HG02970 (cell line): ENCODE measurements around the gene CORO1C.

Experiments used
- ATAC-seq: cut with Tn5 transposase; IDR thresholded peaks from one replicate; pipeline ENCODE4 v1.9.1; 2021; ENCODE audit warnings: mild to moderate bottlenecking, moderate library complexity, moderate number of reproducible peaks; ENCODE audit not compliant: unreplicated experiment, low FRiP score

Gene CORO1C

DNA sequence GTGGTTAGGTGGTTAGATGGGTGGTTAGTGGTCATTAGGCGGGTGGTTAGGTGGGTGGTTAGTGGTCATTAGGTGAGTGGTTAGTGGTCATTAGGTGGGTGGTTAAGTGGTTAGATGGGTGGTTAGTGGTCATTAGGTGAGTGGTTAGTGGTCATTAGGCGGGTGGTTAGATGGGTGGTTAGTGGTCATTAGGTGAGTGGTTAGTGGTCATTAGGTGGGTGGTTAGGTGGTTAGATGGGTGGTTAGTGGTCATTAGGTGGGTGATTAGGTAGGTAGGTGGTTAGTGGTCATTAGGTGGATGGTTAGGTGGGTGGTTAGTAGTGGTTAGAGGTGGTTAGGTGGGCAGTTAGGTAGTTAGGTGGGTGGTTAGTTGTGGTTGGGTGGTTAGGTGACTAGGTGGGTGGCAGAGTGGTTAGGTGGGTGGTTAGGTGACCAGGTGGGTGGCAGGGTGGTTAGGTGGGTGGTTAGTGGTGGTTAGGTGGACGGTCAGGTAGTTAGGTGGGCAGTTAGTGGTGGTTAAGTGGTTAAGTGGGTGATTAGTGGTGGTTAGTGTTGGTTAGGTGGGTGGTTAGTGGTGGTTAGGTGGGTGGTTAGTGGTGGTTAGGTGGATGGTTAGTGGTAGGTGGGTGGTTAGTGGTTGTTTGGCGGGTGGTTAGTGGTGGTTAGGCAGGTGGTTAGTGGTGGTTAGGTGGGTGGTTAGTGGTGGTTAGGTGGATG lies 125.5 kb downstream of the CORO1C start:
- no peak for ATAC-seq

DNA sequence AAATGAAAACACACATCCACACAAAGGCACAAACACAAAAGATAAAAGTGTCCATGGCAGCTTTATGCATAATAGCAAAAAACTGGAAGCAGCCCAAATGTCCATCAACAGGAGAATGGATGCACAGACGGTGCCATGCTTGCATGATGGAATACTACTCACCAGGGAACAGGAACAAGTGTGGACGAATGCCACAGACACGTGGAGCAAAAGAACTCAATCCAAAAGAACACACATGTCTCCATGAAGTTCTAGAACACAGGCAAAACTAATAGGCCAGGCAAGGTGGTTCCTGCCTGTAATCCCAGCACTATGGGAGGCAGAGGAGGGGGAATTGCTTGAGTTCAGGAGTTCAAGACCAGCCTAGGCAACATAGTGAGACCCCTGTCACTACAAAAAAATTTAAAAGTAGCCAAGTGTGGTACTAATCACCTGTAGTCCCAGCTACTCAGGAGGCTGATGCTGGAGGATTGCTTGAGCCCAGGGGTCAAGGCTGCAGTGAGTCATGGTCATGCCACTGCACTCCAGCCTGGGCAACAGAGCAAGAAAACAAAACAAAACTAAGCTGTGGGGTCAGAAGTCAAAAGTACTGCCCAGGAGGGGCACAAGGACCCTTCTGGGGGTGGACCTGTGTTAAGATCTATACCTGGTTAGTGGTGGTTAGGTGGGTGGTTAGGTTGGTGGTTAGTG lies 126.2 kb downstream of the CORO1C start:
- ATAC-seq = no peak

DNA sequence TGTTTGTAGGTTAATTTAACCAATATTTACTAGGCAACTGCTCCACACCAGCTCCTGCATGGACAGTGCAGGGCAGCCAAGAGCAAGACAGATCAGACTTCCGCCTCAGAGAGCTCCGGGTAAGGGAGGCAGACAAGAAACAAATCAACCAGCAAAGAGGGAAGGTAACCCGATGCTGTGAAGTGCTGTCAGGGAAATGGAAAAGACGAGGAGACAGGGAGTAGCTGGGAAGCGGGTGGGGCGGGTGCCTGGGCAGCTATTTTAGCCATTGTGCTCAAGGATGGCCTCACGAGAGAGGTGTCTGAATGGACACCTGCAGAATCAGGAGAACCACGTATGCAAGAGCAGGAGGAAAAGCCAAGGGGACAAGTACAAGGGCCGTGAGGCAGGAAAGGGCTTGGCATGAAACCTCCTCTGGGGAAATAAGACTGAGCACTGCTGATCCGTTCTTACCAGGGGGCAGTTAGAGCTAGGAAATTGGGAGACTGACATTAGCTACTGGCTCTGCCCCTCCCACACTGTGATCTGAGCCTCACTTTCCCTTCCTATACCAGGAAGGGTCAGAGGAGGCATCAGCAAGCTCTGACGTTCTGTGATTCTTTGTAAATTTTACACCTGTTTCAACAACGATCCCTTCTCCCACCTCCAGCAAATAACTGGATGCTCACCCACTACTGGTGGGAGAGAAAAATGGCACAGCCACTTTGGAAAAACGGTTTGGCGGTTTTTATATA lies 126.9 kb downstream of the CORO1C start:
- ATAC-seq = no peak

DNA sequence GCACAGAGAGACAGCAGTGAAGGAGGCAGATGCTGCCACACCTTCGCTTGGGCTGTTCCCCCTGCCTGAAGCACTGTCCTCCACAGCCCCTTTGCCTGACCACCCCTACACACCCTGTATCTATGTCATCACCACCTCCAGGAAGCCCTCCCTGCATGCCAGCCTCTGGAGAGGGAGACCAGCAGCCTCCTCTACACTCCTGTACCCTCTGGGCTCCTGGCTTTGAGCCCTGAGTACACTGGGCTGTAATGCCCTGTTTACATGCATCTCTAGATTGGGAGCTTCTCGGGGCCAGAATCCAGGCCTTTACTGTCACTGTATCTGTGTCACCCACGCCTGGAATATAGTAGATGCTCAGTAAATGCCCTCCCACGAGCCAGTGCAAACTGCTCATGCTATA lies 127.6 kb downstream of the CORO1C start:
- ATAC-seq = no peak

DNA sequence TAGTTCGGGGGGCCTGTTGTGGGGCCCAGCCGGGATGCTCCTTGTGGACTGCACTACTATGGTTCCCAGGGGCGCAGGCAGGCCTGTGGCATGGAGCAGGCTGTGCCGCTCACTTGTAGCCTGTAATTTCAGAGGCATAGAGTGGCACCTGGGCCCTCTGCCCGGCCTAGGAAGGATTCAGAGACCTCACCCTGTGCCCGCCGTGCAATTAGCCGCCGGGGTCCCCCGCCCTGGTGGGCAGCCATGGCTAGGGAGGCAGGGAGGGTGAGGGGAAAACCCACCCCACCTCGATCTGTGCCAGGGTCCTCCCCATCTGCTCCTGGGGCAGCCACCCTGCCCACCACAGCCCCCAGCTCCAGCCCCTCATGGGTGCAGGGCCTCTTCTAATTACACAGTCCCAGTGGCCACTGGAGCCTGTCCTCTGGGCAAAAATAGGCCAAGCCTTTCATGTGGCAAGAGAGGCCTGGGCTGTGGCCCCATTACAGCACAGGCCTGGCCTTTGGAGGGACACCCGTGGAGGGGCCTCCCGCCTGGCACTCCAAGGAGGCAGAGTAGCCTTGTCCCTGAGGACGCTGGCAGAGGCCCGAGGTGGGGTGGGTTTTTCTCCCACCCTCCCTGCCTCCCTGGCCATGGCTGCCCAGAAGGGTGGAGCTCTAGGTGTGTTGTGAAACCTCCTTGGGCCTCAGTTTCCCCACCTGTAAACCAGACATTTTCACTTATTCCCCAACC lies 128.2 kb downstream of the CORO1C start:
- no peak for ATAC-seq

DNA sequence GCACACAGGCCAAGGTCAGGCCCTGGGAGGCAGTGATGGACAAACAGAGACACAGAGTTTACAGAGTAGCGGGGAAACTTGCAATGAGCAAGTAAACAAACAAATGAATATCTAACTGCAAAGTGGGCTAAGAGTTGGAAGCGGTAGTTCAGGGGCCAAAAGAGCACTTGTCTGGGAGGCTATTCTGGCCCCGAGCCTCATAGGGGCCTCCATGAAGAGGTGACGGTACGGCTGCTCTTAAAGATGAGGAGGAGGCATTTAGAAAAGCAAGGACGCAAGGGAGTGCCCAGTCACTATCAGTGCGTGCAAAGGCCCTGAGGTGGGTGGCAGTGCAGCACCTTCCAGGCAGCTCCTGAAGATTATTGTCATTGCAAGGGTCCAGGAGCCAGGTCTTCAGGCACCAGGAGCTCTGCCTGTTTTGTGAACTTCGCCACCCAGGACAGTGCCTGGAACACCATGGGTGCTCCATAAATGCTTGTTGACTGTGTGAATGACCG lies 129.1 kb downstream of the CORO1C start:
- ATAC-seq = no peak

GRCh38 chr12:108600702-108601007 lies 130.7 kb downstream of the CORO1C start:
- ATAC-seq = no peak

GRCh38 chr12:108599948-108600701 lies 131.2 kb downstream of the CORO1C start:
- ATAC-seq = no peak

GRCh38 chr12:108599541-108599940 lies 131.8 kb downstream of the CORO1C start:
- no peak for ATAC-seq

DNA sequence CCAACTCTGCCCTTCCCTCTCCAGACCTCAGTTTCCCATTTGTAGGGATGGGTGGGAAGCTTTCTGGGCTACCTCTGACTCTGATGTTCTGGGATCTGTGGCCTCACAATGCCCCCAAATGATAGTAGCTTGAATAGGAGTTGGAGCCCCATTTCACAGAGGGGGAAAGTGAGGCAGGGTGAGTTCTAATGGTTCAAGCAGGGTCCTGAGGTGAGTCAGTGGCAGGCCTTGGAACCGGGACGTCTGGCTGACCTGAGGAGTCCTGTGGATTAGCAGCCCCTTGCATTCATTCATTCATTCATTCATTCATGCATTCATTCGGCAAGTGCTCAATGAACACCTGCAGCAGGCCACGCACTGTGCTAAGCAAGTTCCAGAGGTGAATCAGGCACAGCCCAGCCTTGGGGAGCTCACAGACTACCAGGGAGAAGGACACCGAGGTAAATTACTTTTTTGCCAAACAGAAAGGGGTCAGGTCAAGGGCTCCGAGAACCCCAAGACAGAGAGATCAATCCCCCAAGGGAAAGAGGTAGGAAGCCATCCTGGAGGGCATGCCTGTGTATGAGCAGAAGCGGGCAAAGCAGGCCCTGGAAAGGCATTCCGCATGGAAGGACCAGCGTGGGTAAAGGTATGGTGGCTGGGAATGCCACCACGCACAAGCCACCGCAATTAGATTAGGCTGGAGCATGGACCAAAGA lies 132.6 kb downstream of the CORO1C start:
- ATAC-seq = no peak

GRCh38 chr12:108597559-108598471 lies 133.5 kb downstream of the CORO1C start, which contains the start of gene TMEM119:
Gene TMEM119, minus strand, starts transcription at chr12:108598084. Its CDS starts 5,701 bp downstream, at chr12:108592383.
- no peak for ATAC-seq

DNA sequence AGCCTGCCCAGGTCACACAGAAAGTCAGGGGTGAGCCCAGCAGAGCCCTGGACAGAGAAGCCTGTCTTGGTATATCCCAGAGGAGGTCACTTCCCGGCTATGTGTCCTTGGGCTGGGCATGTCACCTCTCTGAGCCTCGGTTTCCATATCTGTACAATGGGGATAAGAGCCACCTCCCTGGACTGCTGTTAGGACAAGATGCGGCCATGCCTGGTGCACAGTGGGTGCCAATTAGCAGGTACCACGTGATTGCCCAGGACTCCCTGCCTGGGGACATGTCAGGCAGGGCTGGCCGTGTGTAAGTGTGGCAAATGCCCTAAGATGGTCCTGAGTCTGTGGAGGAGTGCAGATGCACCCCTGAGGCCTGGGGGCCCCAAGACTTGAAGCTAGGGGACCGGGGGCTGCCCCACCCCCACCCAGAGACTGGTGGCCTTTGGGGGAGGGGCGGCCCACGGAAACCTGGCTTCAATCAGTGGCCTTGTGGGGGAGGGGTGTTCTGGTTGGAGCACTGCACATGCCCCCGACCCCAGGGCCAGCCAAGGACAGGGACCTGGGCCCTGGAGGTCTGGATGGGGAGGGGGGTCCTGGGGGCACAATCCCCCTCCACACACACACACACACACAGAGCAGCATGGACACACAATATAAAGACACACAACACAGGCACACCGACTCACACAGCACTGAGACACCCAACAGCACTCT lies 134.3 kb downstream of the CORO1C start:
- ATAC-seq = no peak

GRCh38 chr12:108595711-108596647 lies 135.3 kb downstream of the CORO1C start:
- ATAC-seq = no peak
